Right atrium auricular region (tissue), 2 donors: ENCODE measurements around the gene PMF1. TPM values are rescaled to one million over a fixed set of nuclear protein-coding genes. Genes with fewer than 3 reads are reported as not detected.

Source experiments
- DNase-seq: peaks from one replicate; pipeline ENCODE4 v3.0.0-alpha.2; 2019; ENCODE audit warnings: low spot score
- H3K27ac ChIP-seq, 2 donors: fragments of 200-600 bp; sonication (generic); 1 replicate in 1 of 2; 2 replicates in 1 of 2; pipeline ENCODE4 v1.5.1; 2016 to 2019
- H3K27me3 ChIP-seq, 2 donors: fragments of 200-600 bp; sonication (generic); one replicate each; pipeline versions ENCODE4 v1.5.1 to v1.6.0; 2017 to 2019
- H3K36me3 ChIP-seq: fragments of 200-600 bp; sonication (generic); one replicate; pipeline ENCODE4 v1.5.1; 2016
- H3K4me1 ChIP-seq, 2 donors: fragments of 200-600 bp; sonication (generic); one replicate each; pipeline versions ENCODE4 v1.5.1 to v1.6.0; 2017 to 2019
- H3K4me3 ChIP-seq, 2 donors: fragments of 200-600 bp; sonication (generic); 1 replicate in 1 of 2; 2 replicates in 1 of 2; pipeline ENCODE4 v1.5.1; 2017 to 2019; ENCODE audit warnings: mild to moderate bottlenecking in 1 of 2, moderate library complexity in 1 of 2
- H3K9me3 ChIP-seq, 2 donors: fragments of 200-600 bp; sonication (generic); one replicate each; pipeline ENCODE4 v1.5.1; 2019
- CTCF ChIP-seq, 2 donors: fragments of 200-600 bp; sonication (generic); IDR thresholded peaks; one replicate each; pipeline ENCODE4 v1.5.1; 2019; ENCODE audit warnings: antibody characterized with exemption in 2 of 2
- total RNA-seq, 2 donors: library from RNA; depleted of rRNA; stranded (reverse); fragments of >200 nt; gene quantifications; one replicate each; pipeline ENCODE4 v1.1.0, GENCODE V29; 2016

PMF1 gene
- total RNA-seq, 2 donors from 2014 or later = 81.8 to 88.3 TPM

GRCh38 chr1:156221986-156222692 lies 9.3 kb downstream of the PMF1 start:
- H3K4me3 ChIP-seq = no peak overlapping the region
- no peaks in the 10 kb centered on the region for H3K9me3 ChIP-seq
- H3K27ac ChIP-seq = no peak overlapping the region
- peaks cover 47% of the 10 kb centered on the region for H3K36me3 ChIP-seq
- peaks cover 0 to 21% of the 10 kb centered on the region in 2 donors for H3K4me1 ChIP-seq
- no peak for TF ChIP-seq CTCF (IDR thresholded peaks at IDR 0.05)
- no peak for DNase-seq
- H3K27me3 ChIP-seq = no peaks in the 10 kb centered on the region

GRCh38 chr1:156225677-156226014 lies 12.8 kb downstream of the PMF1 start:
- H3K27ac ChIP-seq = no peak overlapping the region
- peaks cover 49% of the 10 kb centered on the region for H3K36me3 ChIP-seq
- no peak for DNase-seq
- peaks cover 0 to 9% of the 10 kb centered on the region in 2 donors for H3K4me1 ChIP-seq
- no peak overlapping the region for H3K4me3 ChIP-seq
- H3K27me3 ChIP-seq = no peaks in the 10 kb centered on the region
- no peaks in the 10 kb centered on the region for H3K9me3 ChIP-seq
- peak in 1 of 2 donors; percentile 21 for TF ChIP-seq CTCF (IDR thresholded peaks at IDR 0.05)

- Histone ChIP-seq H3K4me1 (peaks cover 0 to 9% of the 10 kb centered on the region in 2 donors), H3K27ac (no peak overlapping the region), H3K4me3 (no peak overlapping the region), H3K36me3 (peaks cover 44% of the 10 kb centered on the region), H3K9me3 (no peaks in the 10 kb centered on the region), H3K27me3 (no peaks in the 10 kb centered on the region)
- DNase-seq = no peak
- TF ChIP-seq CTCF (IDR thresholded peaks at IDR 0.05) = no peak
These were observed 13.3 kb downstream of the PMF1 start for GRCh38 chr1:156226116-156226538.

GRCh38 chr1:156226782-156227181 lies 14.0 kb downstream of the PMF1 start:
- no peak for TF ChIP-seq CTCF (IDR thresholded peaks at IDR 0.05)
- Histone ChIP-seq H3K27ac (no peak overlapping the region), H3K36me3 (peaks cover 37% of the 10 kb centered on the region), H3K4me3 (no peak overlapping the region), H3K27me3 (no peaks in the 10 kb centered on the region), H3K9me3 (no peaks in the 10 kb centered on the region), H3K4me1 (peaks cover 0 to 9% of the 10 kb centered on the region in 2 donors)
- DNase-seq = no peak

- Histone ChIP-seq H3K27ac (no peak overlapping the region), H3K27me3 (no peaks in the 10 kb centered on the region), H3K4me1 (peaks cover 0 to 9% of the 10 kb centered on the region in 2 donors), H3K4me3 (no peak overlapping the region), H3K9me3 (no peaks in the 10 kb centered on the region), H3K36me3 (peaks cover 27% of the 10 kb centered on the region)
- DNase-seq = no peak
- TF ChIP-seq CTCF (IDR thresholded peaks at IDR 0.05) = no peak
These were observed 15.7 kb downstream of the PMF1 start for GRCh38 chr1:156228501-156228900.
